Epithelial cell of proximal tubule (primary cell): Measurements from ENCODE around the gene PDE6C. TPM values are rescaled to one million over a fixed set of nuclear protein-coding genes. Genes with fewer than 3 reads are reported as not detected.

ENCODE experiments used
- DNase-seq: peaks from one replicate; pipeline ENCODE4 v3.0.0-alpha.2; 2011; ENCODE audit warnings: low read depth
- H3K4me3 ChIP-seq: 2 replicates; pipeline ENCODE4 v1.5.1; 2011; ENCODE audit warnings: low read depth, mild to moderate bottlenecking, low read length
- total RNA-seq: library from RNA; depleted of rRNA; stranded (reverse); fragments of >200 nt; gene quantifications from 2 replicates; pipeline ENCODE4 v1.2.3, GENCODE V29; 2015
- TF ChIP-seq, protein P1 (sequence below): conservative IDR thresholded peaks from 2 replicates; pipeline ENCODE4 v1.5.1; 2012; ENCODE audit warnings: low read depth, mild to moderate bottlenecking, low read length

Gene PDE6C
- total RNA-seq, 1 donor from 2014 or later: not detected

DNA sequence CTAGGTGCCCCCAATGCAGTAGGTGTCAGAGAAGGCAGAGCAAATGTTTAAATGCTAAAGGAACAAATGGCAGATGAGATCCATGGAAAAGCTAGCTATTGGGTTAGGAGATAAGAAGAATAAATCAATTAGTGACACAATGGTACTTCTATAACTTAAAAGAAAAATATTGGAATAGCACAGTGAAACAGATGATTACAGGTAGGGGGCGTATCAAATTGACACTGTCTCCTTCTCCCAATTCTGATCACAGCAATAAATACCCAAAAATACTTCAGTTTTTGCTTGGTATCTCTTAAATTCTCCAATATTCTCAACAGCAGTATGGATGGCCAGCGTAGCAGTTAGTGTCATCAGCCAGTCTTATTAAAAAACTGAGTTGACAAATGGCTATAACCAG is 84.9 kb downstream of the PDE6C start:
- TF ChIP-seq, protein P1, sequence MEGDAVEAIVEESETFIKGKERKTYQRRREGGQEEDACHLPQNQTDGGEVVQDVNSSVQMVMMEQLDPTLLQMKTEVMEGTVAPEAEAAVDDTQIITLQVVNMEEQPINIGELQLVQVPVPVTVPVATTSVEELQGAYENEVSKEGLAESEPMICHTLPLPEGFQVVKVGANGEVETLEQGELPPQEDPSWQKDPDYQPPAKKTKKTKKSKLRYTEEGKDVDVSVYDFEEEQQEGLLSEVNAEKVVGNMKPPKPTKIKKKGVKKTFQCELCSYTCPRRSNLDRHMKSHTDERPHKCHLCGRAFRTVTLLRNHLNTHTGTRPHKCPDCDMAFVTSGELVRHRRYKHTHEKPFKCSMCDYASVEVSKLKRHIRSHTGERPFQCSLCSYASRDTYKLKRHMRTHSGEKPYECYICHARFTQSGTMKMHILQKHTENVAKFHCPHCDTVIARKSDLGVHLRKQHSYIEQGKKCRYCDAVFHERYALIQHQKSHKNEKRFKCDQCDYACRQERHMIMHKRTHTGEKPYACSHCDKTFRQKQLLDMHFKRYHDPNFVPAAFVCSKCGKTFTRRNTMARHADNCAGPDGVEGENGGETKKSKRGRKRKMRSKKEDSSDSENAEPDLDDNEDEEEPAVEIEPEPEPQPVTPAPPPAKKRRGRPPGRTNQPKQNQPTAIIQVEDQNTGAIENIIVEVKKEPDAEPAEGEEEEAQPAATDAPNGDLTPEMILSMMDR: peak; percentile 16
- no peak for DNase-seq
- no peak overlapping the region for H3K4me3 ChIP-seq

DNA sequence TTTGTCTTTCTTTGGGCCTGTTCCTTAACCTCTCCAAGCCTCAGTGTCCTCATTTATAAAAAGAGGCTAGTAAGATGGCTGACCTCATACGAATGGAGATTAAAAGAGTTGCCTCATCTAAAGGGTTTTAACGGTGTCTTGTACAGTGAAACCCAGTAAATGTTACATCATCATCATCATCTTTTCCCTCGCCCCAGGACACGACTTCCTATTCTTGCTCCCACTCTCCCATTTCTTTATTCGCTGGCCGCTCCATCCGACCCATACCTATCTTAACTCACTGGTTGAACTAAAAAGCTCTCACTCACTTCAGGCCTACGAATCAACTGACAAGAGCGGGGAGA is 89.5 kb downstream of the PDE6C start:
- peak overlapping the region; percentile 67 for H3K4me3 ChIP-seq
- TF ChIP-seq, protein P1: no peak
- peak; percentile 18 for DNase-seq

DNA sequence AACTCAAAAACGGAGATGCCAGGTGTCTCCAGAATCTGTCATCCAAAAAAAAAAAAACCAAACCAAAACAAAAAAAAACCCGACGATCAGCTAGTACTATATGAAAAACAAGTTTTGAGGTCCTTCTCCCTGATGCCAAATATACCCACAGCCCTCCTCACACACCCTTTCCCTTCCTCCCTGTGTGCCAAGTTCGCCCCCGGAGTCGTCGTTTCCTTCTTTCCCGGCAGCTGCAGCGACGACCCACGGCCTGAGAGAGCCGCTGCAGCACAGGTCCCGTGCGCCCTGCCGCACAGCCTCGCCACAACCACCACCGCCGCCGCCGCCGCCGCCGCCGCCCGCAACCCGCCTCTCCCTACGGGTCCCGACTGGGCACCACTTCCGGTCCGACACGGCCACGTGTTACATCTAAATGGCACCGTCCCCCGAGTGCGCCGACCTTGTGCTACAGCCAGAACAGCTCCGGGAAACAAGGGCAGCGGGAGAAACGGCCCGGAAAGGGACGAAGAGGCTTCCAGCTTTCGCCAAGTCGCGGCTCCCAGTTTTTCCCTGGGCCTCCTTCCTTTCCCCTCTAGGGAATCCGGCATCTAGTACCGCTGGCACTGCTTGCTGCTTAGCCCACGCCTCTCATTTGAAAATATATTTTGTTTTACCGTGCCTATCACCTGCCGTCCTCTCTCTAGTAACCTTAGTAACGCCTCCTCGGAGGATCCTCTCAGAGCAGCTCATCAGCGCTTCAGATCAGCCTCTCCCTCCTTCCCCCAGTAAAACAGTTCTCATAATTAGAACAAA is 90.1 kb downstream of the PDE6C start, which contains the start of gene FRA10AC1:
Gene FRA10AC1 (minus strand): TSS at position 383 of the 792 bp plus-strand sequence. CDS start 2,486 bp downstream, outside the sequence.
- TF ChIP-seq, protein P1: peak; percentile 55
- H3K4me3 ChIP-seq: peak within 1 kb of the TSS; percentile 67
- peak; percentile 48 for DNase-seq

DNA sequence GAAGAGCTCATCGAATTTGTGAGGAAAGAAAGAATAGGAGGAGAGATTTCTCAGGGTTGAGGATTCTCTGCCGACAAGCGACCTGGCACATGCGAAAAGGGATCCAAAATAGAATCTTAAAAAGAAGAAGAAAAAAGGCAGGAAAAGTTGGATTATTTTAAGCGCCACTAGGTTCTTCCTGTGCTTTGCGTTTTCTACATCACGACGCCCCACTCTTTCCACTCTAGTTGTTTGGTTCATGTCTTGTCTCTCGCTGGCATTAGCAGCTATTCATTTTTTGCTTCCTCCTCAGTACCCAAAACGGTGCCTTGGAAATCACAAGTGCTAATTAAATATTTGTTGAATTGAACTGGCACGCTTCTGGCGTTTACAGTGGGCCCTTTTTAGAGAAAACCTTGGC is 90.7 kb downstream of the PDE6C start:
- H3K4me3 ChIP-seq: peak overlapping the region; percentile 67
- DNase-seq: no peak
- TF ChIP-seq, protein P1: no peak

DNA sequence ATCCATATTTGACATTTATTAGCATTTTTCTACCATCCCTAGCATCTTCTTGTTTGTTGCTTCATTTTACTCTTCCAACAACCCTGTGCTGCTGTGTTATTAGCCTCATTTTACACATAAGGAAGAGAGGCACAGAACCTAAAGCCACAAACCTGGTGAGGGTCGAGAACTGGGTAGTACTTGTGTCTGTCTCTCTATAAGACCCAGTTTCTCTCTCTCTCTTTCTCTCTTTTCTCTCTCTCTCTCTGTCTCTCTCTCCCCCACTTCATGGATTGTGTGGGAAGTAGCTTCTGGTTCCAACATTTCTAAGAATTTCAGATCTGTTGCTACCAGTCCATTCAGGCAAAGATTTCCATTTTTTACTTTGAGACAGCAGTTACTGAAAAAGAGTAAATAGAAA is 91.5 kb downstream of the PDE6C start:
- DNase-seq: no peak
- TF ChIP-seq, protein P1: no peak
- H3K4me3 ChIP-seq: no peak overlapping the region

DNA sequence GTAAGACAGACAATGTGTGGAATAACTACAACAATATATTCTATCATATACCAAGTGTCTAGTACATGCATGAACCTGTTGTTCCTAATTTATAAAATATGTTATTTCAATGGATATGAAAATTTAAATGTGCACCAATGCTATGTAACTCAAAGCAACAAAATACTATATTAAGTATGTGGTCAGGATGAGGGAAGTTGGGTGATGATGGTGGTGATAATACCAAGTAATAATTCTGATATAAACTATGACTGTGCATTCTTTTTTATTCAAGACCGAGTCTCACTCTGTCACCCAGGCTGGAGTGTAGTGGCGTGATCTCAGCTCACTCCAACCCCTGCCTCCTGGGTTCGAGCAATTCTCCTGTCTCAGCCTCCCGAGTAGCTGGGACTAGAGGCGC is 92.1 kb downstream of the PDE6C start:
- DNase-seq: no peak
- H3K4me3 ChIP-seq: no peak overlapping the region
- TF ChIP-seq, protein P1: no peak

DNA sequence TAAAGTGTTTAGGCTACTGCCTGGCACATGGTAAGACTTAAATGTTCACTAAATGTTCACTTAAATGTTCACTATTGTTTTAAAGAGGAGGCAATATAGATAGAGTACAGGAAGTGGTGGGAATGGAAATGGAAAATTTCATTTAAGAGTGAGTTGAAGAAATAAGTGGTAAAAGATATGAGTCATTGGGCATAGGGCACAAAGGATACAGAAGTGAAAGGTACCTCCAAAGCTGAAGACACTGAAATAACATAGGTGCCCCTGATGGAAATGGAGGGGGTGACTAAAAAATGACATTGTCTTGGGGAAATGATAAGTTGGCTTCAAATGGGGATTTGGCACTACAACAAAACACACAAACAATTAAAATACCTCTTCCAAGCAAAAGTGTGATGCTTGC is 95.3 kb downstream of the PDE6C start:
- no peak for DNase-seq
- TF ChIP-seq, protein P1: no peak
- H3K4me3 ChIP-seq: no peak overlapping the region
